Astrocyte of the spinal cord (primary cell): ENCODE data around the gene RMND1.

Experiments used
- DNase-seq: peaks from one replicate; pipeline ENCODE4 v3.0.0; 2011; ENCODE audit warnings: low read depth, low spot score
- H3K4me3 ChIP-seq: 2 replicates; pipeline ENCODE4 v1.5.1; 2011; ENCODE audit warnings: low read depth, mild to moderate bottlenecking, low read length, moderate library complexity
- in situ Hi-C: cut with HindIII; loops from 2 replicates; pipeline ENCODE4 v1.10.0; 2017; ENCODE audit warnings: low sequenced_read_pairs
- TF ChIP-seq, protein P1 (sequence below): IDR thresholded peaks from 2 replicates; pipeline ENCODE4 v1.5.1; 2012; ENCODE audit warnings: low read depth, mild to moderate bottlenecking, low read length, inconsistent platforms

The RMND1 gene

DNA sequence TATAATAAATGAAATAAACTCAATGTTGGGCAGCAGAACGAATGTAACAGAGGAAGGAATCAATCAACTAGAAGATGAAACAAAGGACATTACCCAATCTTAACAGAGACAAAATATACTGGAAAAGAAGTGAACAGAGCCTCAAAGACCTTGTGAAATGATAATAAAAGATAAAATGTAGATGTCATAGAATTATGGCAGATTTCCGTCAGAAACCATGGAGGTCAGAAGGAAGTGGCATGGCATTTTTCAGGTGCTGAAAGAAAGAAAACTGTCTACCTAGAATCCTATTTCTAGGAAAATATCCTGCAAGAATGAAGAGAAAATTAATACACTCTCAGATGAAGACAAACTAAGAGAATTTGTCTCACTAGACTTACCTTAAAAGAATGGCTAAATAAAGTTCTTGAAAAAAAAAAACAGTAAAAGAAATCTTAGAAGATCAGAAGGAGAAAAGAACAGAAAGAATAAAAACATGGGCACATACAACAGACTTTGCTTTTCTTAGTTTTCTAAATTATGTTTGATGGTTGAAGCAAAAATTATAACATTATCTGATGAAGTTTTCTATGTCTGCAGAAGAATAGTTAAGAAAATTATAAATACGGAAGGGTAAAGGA is 37.2 kb downstream of the RMND1 start:
- DNase-seq: no peak
- in situ Hi-C loops: no loop called here
- TF ChIP-seq, protein P1, sequence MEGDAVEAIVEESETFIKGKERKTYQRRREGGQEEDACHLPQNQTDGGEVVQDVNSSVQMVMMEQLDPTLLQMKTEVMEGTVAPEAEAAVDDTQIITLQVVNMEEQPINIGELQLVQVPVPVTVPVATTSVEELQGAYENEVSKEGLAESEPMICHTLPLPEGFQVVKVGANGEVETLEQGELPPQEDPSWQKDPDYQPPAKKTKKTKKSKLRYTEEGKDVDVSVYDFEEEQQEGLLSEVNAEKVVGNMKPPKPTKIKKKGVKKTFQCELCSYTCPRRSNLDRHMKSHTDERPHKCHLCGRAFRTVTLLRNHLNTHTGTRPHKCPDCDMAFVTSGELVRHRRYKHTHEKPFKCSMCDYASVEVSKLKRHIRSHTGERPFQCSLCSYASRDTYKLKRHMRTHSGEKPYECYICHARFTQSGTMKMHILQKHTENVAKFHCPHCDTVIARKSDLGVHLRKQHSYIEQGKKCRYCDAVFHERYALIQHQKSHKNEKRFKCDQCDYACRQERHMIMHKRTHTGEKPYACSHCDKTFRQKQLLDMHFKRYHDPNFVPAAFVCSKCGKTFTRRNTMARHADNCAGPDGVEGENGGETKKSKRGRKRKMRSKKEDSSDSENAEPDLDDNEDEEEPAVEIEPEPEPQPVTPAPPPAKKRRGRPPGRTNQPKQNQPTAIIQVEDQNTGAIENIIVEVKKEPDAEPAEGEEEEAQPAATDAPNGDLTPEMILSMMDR: no peak
- no peak overlapping the region for H3K4me3 ChIP-seq

DNA sequence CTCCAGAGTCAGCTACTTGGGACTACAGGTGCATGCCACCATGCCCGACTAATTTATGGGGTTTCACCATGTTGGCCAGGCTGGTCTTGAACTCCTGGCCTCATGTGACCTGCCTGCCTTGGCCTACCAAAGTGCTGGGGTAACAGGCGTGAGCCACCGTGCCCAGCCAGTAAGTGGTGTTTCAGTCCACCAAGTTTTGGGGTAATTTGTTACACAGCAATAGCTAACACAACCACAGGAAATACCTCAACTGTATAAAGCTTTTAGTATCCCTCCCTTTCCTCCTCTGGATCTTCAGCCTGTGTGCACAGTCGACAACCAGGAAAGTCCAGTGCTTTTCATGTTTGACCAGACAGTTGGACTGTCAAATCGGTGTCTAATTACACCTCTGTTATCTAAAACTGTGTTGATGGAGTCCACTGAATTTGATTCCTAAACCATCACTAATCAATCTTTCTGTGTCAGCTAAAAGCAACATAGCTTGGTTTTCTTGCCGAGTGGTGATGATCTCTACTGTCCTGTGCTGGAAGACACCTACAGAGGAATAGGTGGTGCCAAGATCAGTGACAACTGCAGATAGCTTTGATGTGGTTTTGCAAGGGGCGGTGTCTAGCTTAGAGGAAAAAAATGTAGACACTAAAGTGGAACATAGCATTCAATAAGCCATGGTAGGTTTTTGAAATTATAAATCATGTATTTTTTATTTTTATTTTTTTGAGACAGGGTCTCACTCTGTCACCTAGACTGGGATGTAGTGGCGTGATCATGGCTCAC is 38.4 kb downstream of the RMND1 start:
- H3K4me3 ChIP-seq: no peak overlapping the region
- in situ Hi-C loops: no loop called here
- no peak for DNase-seq
- TF ChIP-seq, protein P1: no peak

GRCh38 chr6:151412909-151413308 is 39.0 kb downstream of the RMND1 start:
- TF ChIP-seq, protein P1: no peak
- in situ Hi-C loops: no loop called here
- H3K4me3 ChIP-seq: no peak overlapping the region
- DNase-seq: no peak

- DNase-seq: no peak
- in situ Hi-C loops: no loop called here
- TF ChIP-seq, protein P1: no peak
- H3K4me3 ChIP-seq: no peak overlapping the region
Observed at GRCh38 chr6:151409679-151410078, 42.2 kb downstream of the RMND1 start.

GRCh38 chr6:151409260-151409659 is 42.7 kb downstream of the RMND1 start:
- no peak for DNase-seq
- TF ChIP-seq, protein P1: no peak
- H3K4me3 ChIP-seq: no peak overlapping the region
- in situ Hi-C loops: no loop called here

- in situ Hi-C loops: no loop called here
- TF ChIP-seq, protein P1: no peak
- H3K4me3 ChIP-seq: no peak overlapping the region
- no peak for DNase-seq
Observed at GRCh38 chr6:151408858-151409257, 43.1 kb downstream of the RMND1 start.
